Subcutaneous adipose tissue (tissue), 4 donors: ENCODE results near the gene ZNF618. TPM values are rescaled to one million over a fixed set of nuclear protein-coding genes. Genes with fewer than 3 reads are reported as not detected.

ENCODE experiments used
- total RNA-seq, 4 donors: library from RNA; depleted of rRNA; stranded (reverse); fragments of >200 nt; gene quantifications; one replicate each; pipeline ENCODE4 v1.1.0, GENCODE V29; 2016
- TF ChIP-seq, protein P1 (sequence below): fragments of 450-650 bp; IDR thresholded peaks from one replicate; pipeline ENCODE4 v1.5.1; 2016; ENCODE audit warnings: low read depth, mild to moderate bottlenecking, control low read depth, antibody characterized with exemption, moderate library complexity

ZNF618 gene
- total RNA-seq, 4 donors from 2014 or later, result 3.7 to 7.7 (median 4.4) TPM

GRCh38 chr9:113998114-113998513 lies 122.0 kb downstream of the ZNF618 start:
- TF ChIP-seq, protein P1, sequence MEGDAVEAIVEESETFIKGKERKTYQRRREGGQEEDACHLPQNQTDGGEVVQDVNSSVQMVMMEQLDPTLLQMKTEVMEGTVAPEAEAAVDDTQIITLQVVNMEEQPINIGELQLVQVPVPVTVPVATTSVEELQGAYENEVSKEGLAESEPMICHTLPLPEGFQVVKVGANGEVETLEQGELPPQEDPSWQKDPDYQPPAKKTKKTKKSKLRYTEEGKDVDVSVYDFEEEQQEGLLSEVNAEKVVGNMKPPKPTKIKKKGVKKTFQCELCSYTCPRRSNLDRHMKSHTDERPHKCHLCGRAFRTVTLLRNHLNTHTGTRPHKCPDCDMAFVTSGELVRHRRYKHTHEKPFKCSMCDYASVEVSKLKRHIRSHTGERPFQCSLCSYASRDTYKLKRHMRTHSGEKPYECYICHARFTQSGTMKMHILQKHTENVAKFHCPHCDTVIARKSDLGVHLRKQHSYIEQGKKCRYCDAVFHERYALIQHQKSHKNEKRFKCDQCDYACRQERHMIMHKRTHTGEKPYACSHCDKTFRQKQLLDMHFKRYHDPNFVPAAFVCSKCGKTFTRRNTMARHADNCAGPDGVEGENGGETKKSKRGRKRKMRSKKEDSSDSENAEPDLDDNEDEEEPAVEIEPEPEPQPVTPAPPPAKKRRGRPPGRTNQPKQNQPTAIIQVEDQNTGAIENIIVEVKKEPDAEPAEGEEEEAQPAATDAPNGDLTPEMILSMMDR, result no peak

GRCh38 chr9:113998525-113999255 lies 122.6 kb downstream of the ZNF618 start:
- TF ChIP-seq, protein P1, result no peak

DNA sequence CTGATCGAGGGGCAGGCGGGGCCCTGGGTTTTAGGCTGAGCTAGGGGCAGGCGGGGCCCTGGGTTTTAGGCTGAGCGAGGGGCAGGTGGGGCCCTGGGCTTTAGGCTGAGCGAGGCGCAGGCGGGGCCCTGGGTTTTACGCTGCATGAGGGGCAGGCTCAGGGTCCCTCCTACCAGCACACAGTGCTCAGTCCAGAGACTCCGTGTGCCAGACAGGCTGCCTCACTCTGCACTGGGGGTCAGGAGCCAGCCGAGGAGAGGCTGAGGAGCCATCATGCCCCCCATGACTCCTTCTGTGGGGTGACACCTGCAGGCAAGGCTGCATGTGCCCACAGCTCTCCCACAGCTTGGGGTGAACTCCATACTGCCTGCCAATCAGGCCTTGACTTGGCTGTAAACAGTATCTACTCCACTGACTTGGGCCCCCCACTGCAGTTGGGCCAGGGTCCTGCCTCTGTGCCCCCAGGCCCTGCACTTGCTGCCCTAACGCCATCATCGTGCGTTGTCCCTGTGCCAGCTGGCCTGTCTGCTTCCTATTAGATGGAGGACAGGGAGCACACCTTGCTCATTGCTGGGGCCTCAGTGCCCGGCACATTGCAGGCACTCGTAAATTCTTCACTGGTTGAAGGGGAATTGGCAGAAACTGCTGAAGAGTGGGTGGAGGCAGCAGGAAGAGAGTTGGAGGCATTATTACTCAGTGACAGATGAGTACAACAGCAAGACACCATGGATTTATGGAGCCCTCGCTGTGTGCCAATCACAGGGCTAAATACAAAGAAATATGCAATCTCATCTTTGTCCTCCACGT lies 123.3 kb downstream of the ZNF618 start:
- TF ChIP-seq, protein P1, result no peak

DNA sequence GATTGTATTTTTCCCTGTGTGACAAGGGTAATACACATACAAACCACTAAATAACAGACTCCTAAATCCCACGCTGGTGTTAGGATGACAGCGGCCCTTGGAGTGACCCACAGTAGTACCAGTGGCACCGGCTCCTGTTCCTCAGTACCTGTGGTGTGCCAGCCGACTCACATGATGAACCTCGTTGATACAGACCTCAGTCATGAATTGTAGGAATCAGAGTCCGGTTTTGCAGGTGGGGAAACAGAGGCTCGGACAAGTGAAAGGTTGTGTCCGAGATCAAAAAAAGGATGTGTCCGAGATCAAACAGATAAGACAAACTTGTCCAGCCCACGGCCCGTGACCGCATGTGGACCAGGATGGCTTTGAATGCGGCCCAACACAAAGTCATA lies 124.0 kb downstream of the ZNF618 start:
- TF ChIP-seq, protein P1, result no peak

DNA sequence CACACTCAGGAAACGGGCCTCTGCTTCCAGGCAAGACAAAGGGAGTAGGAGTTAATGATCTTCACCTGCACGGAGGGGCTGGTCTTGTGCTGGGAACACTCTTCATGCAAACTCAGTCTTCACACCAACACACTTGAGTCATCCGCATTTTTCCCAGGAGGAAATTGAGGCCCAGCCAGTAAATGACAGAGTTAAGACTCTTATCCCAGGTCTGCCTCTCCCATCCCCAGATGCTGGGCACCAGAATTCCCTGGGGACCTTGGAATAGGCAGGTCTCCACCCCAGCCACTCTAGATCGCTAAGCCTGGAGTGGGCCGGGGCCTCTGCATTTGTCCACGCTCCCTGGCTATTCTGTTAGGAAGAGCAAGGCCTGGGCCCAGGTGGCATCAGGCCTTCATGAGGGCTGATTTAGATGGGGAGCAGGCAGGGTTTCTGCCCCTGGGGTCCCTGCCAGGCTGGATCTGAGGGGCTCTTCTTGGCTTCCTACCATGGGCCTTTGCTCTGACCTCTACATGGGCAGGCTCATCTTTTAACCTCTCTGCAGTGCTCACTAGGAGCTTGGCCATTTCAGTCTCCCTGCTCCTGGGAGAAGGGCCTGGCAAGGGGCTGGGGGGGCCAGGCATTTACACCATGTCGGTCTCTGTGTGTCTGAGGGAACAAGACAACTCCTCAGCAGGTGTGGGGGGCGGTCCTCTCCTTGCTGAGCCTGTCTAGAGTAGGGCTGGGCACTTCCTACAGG lies 124.7 kb downstream of the ZNF618 start:
- TF ChIP-seq, protein P1, result no peak

- TF ChIP-seq, protein P1, result no peak
These were observed 125.2 kb downstream of the ZNF618 start for GRCh38 chr9:114001410-114001685.

DNA sequence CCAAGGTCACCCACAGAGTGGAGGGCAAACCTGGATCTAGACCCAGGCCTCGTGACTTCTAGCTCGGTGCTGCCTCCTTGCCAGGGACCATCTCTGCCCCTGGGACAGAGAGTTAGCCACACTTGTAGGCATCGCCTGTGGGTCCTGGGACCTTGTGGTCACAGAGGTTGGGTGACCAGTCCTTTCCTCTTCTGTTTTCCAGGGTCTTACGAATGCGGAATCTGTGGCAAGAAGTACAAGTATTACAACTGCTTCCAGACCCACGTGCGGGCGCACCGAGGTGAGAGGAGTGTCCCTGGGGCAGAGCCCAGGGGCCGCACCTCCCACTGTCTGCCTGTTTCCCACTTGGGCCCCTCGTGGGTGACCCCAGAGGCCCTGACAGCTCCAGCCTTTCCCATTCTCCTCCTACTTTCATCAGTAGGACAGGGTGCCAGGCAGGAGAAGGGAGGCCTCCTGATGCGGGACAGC lies 125.7 kb downstream of the ZNF618 start:
- TF ChIP-seq, protein P1, result no peak
